Left ventricle myocardium inferior (tissue), 1 donor: ENCODE results near the gene TTC34. TPM values are rescaled to one million over a fixed set of nuclear protein-coding genes. Genes with fewer than 3 reads are reported as not detected.

Source experiments
- DNase-seq: peaks from one replicate; pipeline ENCODE4 v3.0.0-alpha.2; 2020
- H3K27ac ChIP-seq: fragments of 200-600 bp; replicated peaks from 2 replicates; pipeline ENCODE4 v1.8.0; 2021
- H3K27me3 ChIP-seq: fragments of 200-600 bp; 2 replicates; pipeline ENCODE4 v1.8.0; 2021; ENCODE audit warnings: low read depth
- H3K36me3 ChIP-seq: fragments of 200-600 bp; 2 replicates; pipeline ENCODE4 v1.8.0; 2021
- H3K4me1 ChIP-seq: fragments of 200-600 bp; 2 replicates; pipeline ENCODE4 v1.8.0; 2021
- H3K4me3 ChIP-seq: fragments of 200-600 bp; 2 replicates; pipeline ENCODE4 v1.8.0; 2021; ENCODE audit warnings: mild to moderate bottlenecking, moderate library complexity
- H3K9me3 ChIP-seq: fragments of 200-600 bp; replicated peaks from 2 replicates; pipeline ENCODE4 v1.8.0; 2021
- intact Hi-C: fragments of 100-400 bp; cut with micrococcal nuclease; formaldehyde crosslinking; loops from one replicate; pipeline ENCODE4 v1.11.0; 2022
- total RNA-seq: library from RNA; stranded (reverse); fragmentation: NEBNext Ultra II Directional; extraction: Animal tissue kit (Norgen Biotek cat#: 25700); gene quantifications from one replicate; pipeline ENCODE4 v1.2.1, GENCODE V29; 2021
- TF ChIP-seq, protein P1 (sequence below): fragments of 200-600 bp; IDR thresholded peaks from 2 replicates; pipeline ENCODE4 v1.8.0; 2021; ENCODE audit warnings: antibody characterized with exemption, mild to moderate bottlenecking, borderline replicate concordance
- donor health status: DM: no; HTN: yes; CAD: no; lungs with severe emphysema.

The TTC34 gene
- total RNA-seq, 1 donor from 2014 or later = 0.91 TPM

DNA sequence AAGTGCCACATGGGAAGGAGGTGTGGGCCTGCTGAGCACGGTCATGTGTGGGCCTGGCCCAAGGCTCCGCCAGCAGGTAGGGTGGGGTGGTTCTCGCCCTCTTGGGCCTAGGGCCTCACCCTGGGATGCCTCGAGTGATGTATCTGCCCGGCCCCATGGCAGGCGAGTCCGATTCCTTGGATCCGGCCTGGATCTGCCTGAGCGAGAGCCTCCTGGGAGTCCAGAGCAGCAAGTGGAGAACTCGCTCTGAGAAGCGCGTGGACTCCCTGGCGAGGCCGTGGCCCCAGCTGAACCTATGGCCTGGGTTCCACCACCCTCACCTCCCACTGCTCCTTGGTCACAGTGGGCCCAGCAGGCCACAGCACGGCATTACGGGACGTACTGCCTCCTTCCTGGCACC lies 8.2 kb upstream of the TTC34 start:
- Histone ChIP-seq H3K27ac (no peak overlapping the region), H3K4me3 (no peak overlapping the region), H3K4me1 (no peaks in the 10 kb centered on the region), H3K36me3 (no peaks in the 10 kb centered on the region), H3K27me3 (peaks cover 93% of the 10 kb centered on the region), H3K9me3 (peaks cover 18% of the 10 kb centered on the region)
- TF ChIP-seq, protein P1, sequence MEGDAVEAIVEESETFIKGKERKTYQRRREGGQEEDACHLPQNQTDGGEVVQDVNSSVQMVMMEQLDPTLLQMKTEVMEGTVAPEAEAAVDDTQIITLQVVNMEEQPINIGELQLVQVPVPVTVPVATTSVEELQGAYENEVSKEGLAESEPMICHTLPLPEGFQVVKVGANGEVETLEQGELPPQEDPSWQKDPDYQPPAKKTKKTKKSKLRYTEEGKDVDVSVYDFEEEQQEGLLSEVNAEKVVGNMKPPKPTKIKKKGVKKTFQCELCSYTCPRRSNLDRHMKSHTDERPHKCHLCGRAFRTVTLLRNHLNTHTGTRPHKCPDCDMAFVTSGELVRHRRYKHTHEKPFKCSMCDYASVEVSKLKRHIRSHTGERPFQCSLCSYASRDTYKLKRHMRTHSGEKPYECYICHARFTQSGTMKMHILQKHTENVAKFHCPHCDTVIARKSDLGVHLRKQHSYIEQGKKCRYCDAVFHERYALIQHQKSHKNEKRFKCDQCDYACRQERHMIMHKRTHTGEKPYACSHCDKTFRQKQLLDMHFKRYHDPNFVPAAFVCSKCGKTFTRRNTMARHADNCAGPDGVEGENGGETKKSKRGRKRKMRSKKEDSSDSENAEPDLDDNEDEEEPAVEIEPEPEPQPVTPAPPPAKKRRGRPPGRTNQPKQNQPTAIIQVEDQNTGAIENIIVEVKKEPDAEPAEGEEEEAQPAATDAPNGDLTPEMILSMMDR = no peak
- intact Hi-C loops = no loop called here
- no peak for DNase-seq

DNA sequence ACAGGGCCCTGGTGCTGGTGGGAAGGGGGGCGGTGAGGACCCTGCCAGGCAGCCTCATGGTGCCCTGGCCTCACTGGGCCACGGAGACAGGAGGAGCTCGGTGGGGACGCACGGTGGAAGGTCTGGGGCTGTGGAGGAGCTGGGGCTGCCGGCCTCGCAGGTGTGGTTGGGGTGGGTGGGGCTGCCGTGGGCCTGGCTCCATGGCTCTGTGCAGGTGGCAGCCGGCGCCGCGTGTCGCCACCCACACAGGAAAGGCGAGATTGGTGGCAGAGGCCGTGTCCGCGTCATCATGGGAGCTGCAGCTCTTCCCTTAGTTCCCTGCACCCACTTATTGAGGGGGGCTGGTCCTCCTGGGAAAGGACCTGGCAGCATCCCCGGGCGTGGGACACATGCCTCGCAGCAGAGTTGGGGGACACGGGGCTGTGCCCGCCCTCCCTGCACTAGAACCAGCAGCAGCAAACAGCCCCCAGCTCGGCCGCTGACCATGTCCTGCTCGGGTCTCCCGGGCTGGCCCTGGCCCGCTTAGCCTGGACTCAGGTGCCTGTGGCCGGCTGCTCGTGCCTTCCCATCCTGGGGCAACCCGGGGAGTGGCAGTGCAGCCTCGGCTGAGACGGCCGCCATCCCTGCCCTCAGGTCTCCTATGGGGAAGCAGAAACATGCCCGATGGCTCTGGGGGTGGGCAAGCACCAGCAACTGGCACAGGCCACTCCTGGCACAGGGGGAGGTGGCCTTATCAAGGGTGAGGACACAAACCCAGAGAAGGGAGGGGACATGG lies 7.5 kb upstream of the TTC34 start:
- Histone ChIP-seq H3K27me3 (peaks cover 93% of the 10 kb centered on the region), H3K27ac (no peak overlapping the region), H3K36me3 (no peaks in the 10 kb centered on the region), H3K9me3 (peaks cover 18% of the 10 kb centered on the region), H3K4me1 (no peaks in the 10 kb centered on the region), H3K4me3 (no peak overlapping the region)
- TF ChIP-seq, protein P1 = no peak
- no peak for DNase-seq
- intact Hi-C loops = no loop called here

DNA sequence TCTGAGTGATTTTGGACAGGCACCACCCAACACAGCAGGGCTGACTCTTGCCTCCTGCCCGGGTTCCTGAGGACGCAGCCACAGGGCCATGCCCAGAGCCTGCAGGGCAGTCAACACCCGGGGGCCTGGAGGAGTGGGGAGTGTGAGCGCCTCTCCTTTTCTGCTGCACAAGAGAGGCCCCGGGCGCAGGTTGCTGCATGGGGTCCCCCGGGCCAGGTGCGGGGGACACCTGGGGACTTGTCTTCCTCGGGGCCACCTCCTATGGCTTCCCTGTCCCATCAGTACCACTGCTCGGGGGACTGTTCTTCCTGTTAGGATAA lies 6.9 kb upstream of the TTC34 start:
- H3K27me3 ChIP-seq = peaks cover 96% of the 10 kb centered on the region
- intact Hi-C loops = no loop called here
- DNase-seq = no peak

DNA sequence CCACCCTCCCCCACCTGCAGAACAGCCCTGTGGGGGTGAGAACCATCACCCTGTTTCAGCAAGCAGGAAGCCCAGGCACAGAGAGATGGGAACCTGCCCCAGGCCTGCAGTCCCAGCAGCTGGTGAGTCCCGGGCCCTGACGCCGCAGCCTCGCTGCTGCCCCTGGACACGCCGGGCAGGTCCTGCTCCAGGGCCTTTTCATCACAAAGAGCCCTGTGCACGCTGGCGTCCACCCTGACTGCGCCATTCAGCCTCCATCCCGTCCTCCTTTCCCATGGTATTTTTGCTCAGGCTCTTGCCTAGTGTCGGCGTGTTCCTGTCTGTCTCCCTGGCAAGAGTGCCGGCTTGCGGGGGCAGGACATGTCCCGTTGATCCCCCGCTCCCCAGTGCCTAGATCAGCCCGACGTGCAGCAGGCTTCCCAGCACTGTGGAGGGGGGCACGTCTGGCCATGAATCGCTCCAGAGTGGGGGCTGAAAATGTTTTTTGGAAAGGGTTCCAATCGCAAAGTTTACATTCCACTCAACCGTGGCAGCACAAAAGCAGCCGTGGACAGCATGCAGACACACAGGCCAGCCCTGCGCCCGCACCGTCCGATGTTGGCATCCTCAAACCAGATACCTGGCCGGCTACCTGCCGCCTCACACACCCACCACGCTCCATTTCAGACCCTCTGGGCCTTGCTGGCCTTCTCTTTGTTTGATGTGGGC lies 6.3 kb upstream of the TTC34 start:
- peaks cover 96% of the 10 kb centered on the region for H3K27me3 ChIP-seq
- H3K27ac ChIP-seq = no peak overlapping the region
- intact Hi-C loops = no loop called here
- TF ChIP-seq, protein P1 = no peak
- H3K4me3 ChIP-seq = no peak overlapping the region
- no peaks in the 10 kb centered on the region for H3K36me3 ChIP-seq
- H3K9me3 ChIP-seq = peaks cover 10% of the 10 kb centered on the region
- no peak for DNase-seq
- no peaks in the 10 kb centered on the region for H3K4me1 ChIP-seq

More for the DNA sequence above, 6.9 kb upstream of the TTC34 start:
- Histone ChIP-seq H3K9me3 (peaks cover 15% of the 10 kb centered on the region), H3K4me3 (no peak overlapping the region), H3K27ac (no peak overlapping the region), H3K4me1 (no peaks in the 10 kb centered on the region), H3K36me3 (no peaks in the 10 kb centered on the region)
- TF ChIP-seq, protein P1 = no peak

DNA sequence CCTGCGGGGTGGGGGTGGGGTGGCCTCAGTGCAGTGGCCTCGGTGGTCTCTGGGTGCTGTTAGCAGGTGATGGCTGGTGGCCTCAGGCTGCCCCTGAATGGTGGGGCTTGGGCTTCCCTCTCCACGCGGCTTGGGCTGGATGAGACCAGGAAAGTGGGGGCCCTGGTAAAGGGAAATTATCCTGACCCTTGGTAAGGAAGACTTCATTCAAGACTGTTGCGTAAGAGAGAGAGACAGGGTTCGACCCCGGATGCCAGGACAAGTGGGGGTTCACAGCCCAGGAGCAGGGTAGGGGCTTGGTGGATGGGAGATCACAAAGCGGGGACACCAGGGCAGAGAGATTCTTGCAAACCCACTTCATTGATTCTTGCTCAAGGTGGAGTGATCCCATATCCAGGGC lies 5.5 kb upstream of the TTC34 start:
- Histone ChIP-seq H3K9me3 (peaks cover 2% of the 10 kb centered on the region), H3K27me3 (peaks cover 96% of the 10 kb centered on the region), H3K4me3 (no peak overlapping the region), H3K4me1 (no peaks in the 10 kb centered on the region), H3K27ac (no peak overlapping the region), H3K36me3 (no peaks in the 10 kb centered on the region)
- intact Hi-C loops = no loop called here
- DNase-seq = no peak
- TF ChIP-seq, protein P1 = no peak
